Stimulated activated CD8-positive, alpha-beta memory T cell treated with anti-CD3 and anti-CD28 coated beads, Interleukin-4, amount 100 ng/mL, for 24 hours (primary cell): Measurements from ENCODE around the gene STK24.
"Not testable (repeated sequence)": the region's sequence is repeated elsewhere in the genome, so short reads cannot be mapped to it uniquely, and the experiment has no call there.

Source experiments
- DNase-seq: peaks from one replicate; pipeline ENCODE4 v3.0.0-alpha.2; 2020; ENCODE audit warnings: low read depth

Gene STK24

GRCh38 chr13:98582947-98583346 lies 6.0 kb upstream of the STK24 start:
- DNase-seq = no peak

GRCh38 chr13:98581971-98582702 lies 5.2 kb upstream of the STK24 start:
- DNase-seq = no peak

GRCh38 chr13:98581381-98581780 lies 4.5 kb upstream of the STK24 start:
- no peak for DNase-seq

GRCh38 chr13:98580420-98580819 lies 3.5 kb upstream of the STK24 start:
- DNase-seq = no peak

- no peak for DNase-seq
Observed at GRCh38 chr13:98577836-98578285, 954 bp upstream of the STK24 start.

GRCh38 chr13:98576200-98576945 lies 534 bp downstream of the STK24 start:
- peak; percentile 26 for DNase-seq

GRCh38 chr13:98575904-98576199 lies 1.1 kb downstream of the STK24 start:
- no peak for DNase-seq

GRCh38 chr13:98575009-98575903 lies 1.7 kb downstream of the STK24 start:
- no peak for DNase-seq

GRCh38 chr13:98571955-98572662 lies 4.8 kb downstream of the STK24 start:
- no peak for DNase-seq

GRCh38 chr13:98570929-98571372 lies 6.0 kb downstream of the STK24 start:
- no peak for DNase-seq

- not testable (repeated sequence) for DNase-seq
Observed at GRCh38 chr13:98569494-98570367, 7.2 kb downstream of the STK24 start.

- DNase-seq = no peak
Observed at GRCh38 chr13:98568918-98569317, 8.0 kb downstream of the STK24 start.

- no peak for DNase-seq
Observed at GRCh38 chr13:98567140-98567539, 9.8 kb downstream of the STK24 start.

- no peak for DNase-seq
Observed at GRCh38 chr13:98565726-98566565, 11.0 kb downstream of the STK24 start.

GRCh38 chr13:98564204-98564603 lies 12.7 kb downstream of the STK24 start:
- DNase-seq = no peak

GRCh38 chr13:98563071-98563470 lies 13.8 kb downstream of the STK24 start:
- DNase-seq = no peak

- no peak for DNase-seq
Observed at GRCh38 chr13:98559169-98559568, 17.7 kb downstream of the STK24 start.

- no peak for DNase-seq
Observed at GRCh38 chr13:98557937-98558792, 18.7 kb downstream of the STK24 start.
